GM21737 (cell line): ENCODE results near the gene TMEM127.

Experiments used
- ATAC-seq: cut with Tn5 transposase; IDR thresholded peaks from one replicate; pipeline ENCODE4 v1.9.1; 2021; ENCODE audit warnings: mild to moderate bottlenecking, moderate library complexity; ENCODE audit not compliant: unreplicated experiment

Gene TMEM127

GRCh38 chr2:96208143-96209010 is 57.4 kb downstream of the TMEM127 start, which contains the start of gene STARD7:
Gene STARD7 (minus strand): TSS chr2:96208827. CDS start chr2:96208434, 393 bp downstream.
- ATAC-seq: peak; percentile 86

GRCh38 chr2:96207774-96208142 is 58.0 kb downstream of the TMEM127 start:
- no peak for ATAC-seq

GRCh38 chr2:96207073-96207773 is 58.6 kb downstream of the TMEM127 start:
- no peak for ATAC-seq

- no peak for ATAC-seq
Observed at GRCh38 chr2:96205888-96206287, 59.9 kb downstream of the TMEM127 start.

- no peak for ATAC-seq
Observed at GRCh38 chr2:96204836-96205624, 60.8 kb downstream of the TMEM127 start.

- no peak for ATAC-seq
Observed at GRCh38 chr2:96203130-96204028, 62.4 kb downstream of the TMEM127 start.

- no peak for ATAC-seq
Observed at GRCh38 chr2:96202152-96202854, 63.5 kb downstream of the TMEM127 start.

GRCh38 chr2:96201338-96201737 is 64.5 kb downstream of the TMEM127 start:
- no peak for ATAC-seq

GRCh38 chr2:96198921-96199320 is 66.9 kb downstream of the TMEM127 start:
- ATAC-seq: no peak
